Frontal cortex (tissue), 4 donors: ENCODE data around the gene DMAP1. TPM values are rescaled to one million over a fixed set of nuclear protein-coding genes. Genes with fewer than 3 reads are reported as not detected.

Experiments
- DNase-seq, 2 donors: peaks; one replicate each; pipeline ENCODE4 v3.0.0; 2012; ENCODE audit warnings: low spot score in 2 of 2
- FAIRE-seq: peaks from 2 replicates; lab custom pipeline; 2012; peaks lifted over from hg19 to GRCh38; lab: Jason Lieb, UNC
- total RNA-seq: library from RNA; depleted of rRNA; stranded (reverse); fragments of >200 nt; gene quantifications from one replicate; pipeline ENCODE4 v1.2.3, GENCODE V29; 2014
- donor health status: control.
- donor health status: control.
- donor health status: control.

DMAP1 gene
- total RNA-seq, 1 donor from 2014 or later = 26.5 TPM

GRCh38 chr1:44251486-44251885 lies 38.2 kb downstream of the DMAP1 start:
- FAIRE-seq = no peak
- DNase-seq = no peak

GRCh38 chr1:44251989-44252671 lies 38.9 kb downstream of the DMAP1 start:
- DNase-seq (no peak), FAIRE-seq (no peak)

- no peak for FAIRE-seq
- no peak for DNase-seq
Observed at GRCh38 chr1:44254392-44254910, 41.2 kb downstream of the DMAP1 start.

GRCh38 chr1:44256762-44257554 lies 43.7 kb downstream of the DMAP1 start:
- DNase-seq (no peak), FAIRE-seq (no peak)

GRCh38 chr1:44259090-44259489 lies 45.8 kb downstream of the DMAP1 start:
- no peak for FAIRE-seq
- DNase-seq = no peak

- DNase-seq = no peak
- FAIRE-seq = no peak
Observed at GRCh38 chr1:44260792-44261170, 47.5 kb downstream of the DMAP1 start.

GRCh38 chr1:44261171-44261817 lies 48.0 kb downstream of the DMAP1 start:
- FAIRE-seq = no peak
- no peak for DNase-seq

GRCh38 chr1:44261962-44262361 lies 48.7 kb downstream of the DMAP1 start:
- FAIRE-seq (no peak), DNase-seq (no peak)

GRCh38 chr1:44262414-44262813 lies 49.1 kb downstream of the DMAP1 start:
- FAIRE-seq (no peak), DNase-seq (no peak)

- DNase-seq = no peak
Observed at GRCh38 chr1:44262816-44263567, 49.7 kb downstream of the DMAP1 start.

GRCh38 chr1:44263568-44264450 lies 50.5 kb downstream of the DMAP1 start:
- FAIRE-seq (no peak), DNase-seq (no peak)

More at GRCh38 chr1:44262816-44263567, 49.7 kb downstream of the DMAP1 start:
- FAIRE-seq = no peak

GRCh38 chr1:44264451-44264771 lies 51.1 kb downstream of the DMAP1 start:
- no peak for FAIRE-seq
- no peak for DNase-seq

- no peak for DNase-seq
- no peak for FAIRE-seq
Observed at GRCh38 chr1:44265656-44266358, 52.5 kb downstream of the DMAP1 start.

- DNase-seq (no peak), FAIRE-seq (no peak)
Observed at GRCh38 chr1:44266400-44267344, 53.4 kb downstream of the DMAP1 start.

- DNase-seq (no peak), FAIRE-seq (no peak)
Observed at GRCh38 chr1:44267438-44267837, 54.2 kb downstream of the DMAP1 start.

GRCh38 chr1:44268054-44268453 lies 54.8 kb downstream of the DMAP1 start:
- no peak for DNase-seq
- FAIRE-seq = no peak
